HG02943 (cell line): Measurements from ENCODE around the gene POP4.
"Not testable (repeated sequence)": the region's sequence is repeated elsewhere in the genome, so short reads cannot be mapped to it uniquely, and the experiment has no call there.

Experiments used
- ATAC-seq: cut with Tn5 transposase; IDR thresholded peaks from one replicate; pipeline ENCODE4 v1.9.1; 2021; ENCODE audit warnings: mild to moderate bottlenecking, low read depth, moderate library complexity; ENCODE audit not compliant: unreplicated experiment

Gene POP4

GRCh38 chr19:29605653-29606419 is at the start of gene POP4:
Gene POP4 (plus strand): TSS chr19:29606283. CDS start chr19:29606319, 36 bp downstream.
- peak; percentile 56 for ATAC-seq

- ATAC-seq = not testable (repeated sequence)
These were observed 47.0 kb upstream of the POP4 start for GRCh38 chr19:29559110-29559509.

- no peak for ATAC-seq
These were observed 46.3 kb upstream of the POP4 start for GRCh38 chr19:29559743-29560142.

GRCh38 chr19:29560313-29561075 is 45.6 kb upstream of the POP4 start:
- ATAC-seq = no peak

- no peak for ATAC-seq
These were observed 44.5 kb upstream of the POP4 start for GRCh38 chr19:29561601-29562000.

- ATAC-seq = no peak
These were observed 43.5 kb upstream of the POP4 start for GRCh38 chr19:29562299-29563297.

GRCh38 chr19:29563486-29564101 is 42.5 kb upstream of the POP4 start:
- no peak for ATAC-seq

GRCh38 chr19:29564574-29565005 is 41.5 kb upstream of the POP4 start:
- ATAC-seq = no peak

- no peak for ATAC-seq
These were observed 40.9 kb upstream of the POP4 start for GRCh38 chr19:29565171-29565570.

- no peak for ATAC-seq
These were observed 39.5 kb upstream of the POP4 start for GRCh38 chr19:29566496-29567054.

- no peak for ATAC-seq
These were observed 38.6 kb upstream of the POP4 start for GRCh38 chr19:29567366-29567915.

GRCh38 chr19:29568036-29569025 is 37.8 kb upstream of the POP4 start:
- ATAC-seq = no peak

- ATAC-seq = no peak
These were observed 36.8 kb upstream of the POP4 start for GRCh38 chr19:29569038-29569911.

- ATAC-seq = no peak
These were observed 34.9 kb upstream of the POP4 start for GRCh38 chr19:29571181-29571580.

- ATAC-seq = no peak
These were observed 32.6 kb upstream of the POP4 start for GRCh38 chr19:29573486-29573885.

GRCh38 chr19:29574510-29574909 is 31.6 kb upstream of the POP4 start:
- no peak for ATAC-seq

GRCh38 chr19:29576046-29576606 is 30.0 kb upstream of the POP4 start:
- no peak for ATAC-seq
